GM18502 (cell line): ENCODE data around the gene POLR1F.

Source experiments
- ATAC-seq: cut with Tn5 transposase; IDR thresholded peaks from one replicate; pipeline ENCODE4 v1.9.1; 2021; ENCODE audit warnings: mild to moderate bottlenecking; ENCODE audit not compliant: unreplicated experiment, poor library complexity

The POLR1F gene

GRCh38 chr7:19681596-19681995, 27.2 kb downstream of the POLR1F start:
- ATAC-seq, result no peak

GRCh38 chr7:19677180-19677579, 31.7 kb downstream of the POLR1F start:
- peak; percentile 94 for ATAC-seq

- no peak for ATAC-seq
Observed at GRCh38 chr7:19675816-19676215, 33.0 kb downstream of the POLR1F start.

GRCh38 chr7:19674266-19674960, 34.4 kb downstream of the POLR1F start:
- no peak for ATAC-seq

- no peak for ATAC-seq
Observed at GRCh38 chr7:19670806-19671205, 38.0 kb downstream of the POLR1F start.

- peak; percentile 54 for ATAC-seq
Observed at GRCh38 chr7:19665399-19666008, 43.3 kb downstream of the POLR1F start.

- ATAC-seq, result peak; percentile 96
Observed at GRCh38 chr7:19663816-19664462, 44.9 kb downstream of the POLR1F start.

- no peak for ATAC-seq
Observed at GRCh38 chr7:19648791-19649190, 60.0 kb downstream of the POLR1F start.
